ENCODE data around the gene KLK13. TPM values are rescaled to one million over a fixed set of nuclear protein-coding genes. Genes with fewer than 3 reads are reported as not detected.

The KLK13 gene
- polyA plus RNA-seq, 1 donor (not counting 4 experiments of a cell fraction or from before 2014, with no cell fraction given): 2.0 TPM

- FAIRE-seq: no peak
- H3K4me2 ChIP-seq (ENCODE audit: control insufficient read depth, extremely low read depth, insufficient read depth, low read depth, low read length): peak overlapping the region; percentile 33
- peaks cover 0 to 5% of the 10 kb centered on the region in 2 experiments for H3K36me3 ChIP-seq (ENCODE audit: control insufficient read depth in 2 of 2, extremely low read depth in 1 of 2, insufficient read depth in 2 of 2, low read length in 2 of 2)
- no peaks in the 10 kb centered on the region for H3K79me2 ChIP-seq (ENCODE audit: control insufficient read depth, insufficient read depth, low read length)
- H3K9me1 ChIP-seq (ENCODE audit: control insufficient read depth, extremely low read depth, insufficient read depth, low read length): no peaks in the 10 kb centered on the region
- no peak for DNase-seq (ENCODE audit: low read depth, low spot score)
- no peak overlapping the region for H3K9ac ChIP-seq (ENCODE audit: control insufficient read depth, extremely low read depth, insufficient read depth, low read length)
- H3K9me3 ChIP-seq (ENCODE audit: control insufficient read depth, low read depth, low read length): no peaks in the 10 kb centered on the region
- H4K20me1 ChIP-seq (ENCODE audit: control insufficient read depth, extremely low read depth, insufficient read depth, low read length): no peaks in the 10 kb centered on the region
- no peak for TF ChIP-seq CTCF (optimal IDR thresholded peaks at IDR 0.05 in 1 of 3, IDR thresholded peaks at IDR 0.05 in 1 of 3, conservative IDR thresholded peaks at IDR 0.05 in 1 of 3; ENCODE audit: extremely low read depth in 1 of 3, insufficient read depth in 2 of 3, low read length in 3 of 3)
- TF ChIP-seq EZH2 (IDR thresholded peaks at IDR 0.05; ENCODE audit: low read length): no peak
- H3K27ac ChIP-seq (ENCODE audit: control insufficient read depth, insufficient read depth, low read length): no peak overlapping the region
- H3K27me3 ChIP-seq (ENCODE audit: control insufficient read depth, extremely low read depth, insufficient read depth, low read length): peaks cover 11% of the 10 kb centered on the region
- no peak overlapping the region for H2AFZ ChIP-seq (ENCODE audit: control insufficient read depth, low read length)
- dilution Hi-C loops (cut with MboI; ENCODE audit: extremely low pct_ligation_motif_present, low sequenced_read_pairs): no loop called here
- peak overlapping the region in 1 of 3 experiments; percentile 44 for H3K4me3 ChIP-seq (ENCODE audit: control insufficient read depth in 2 of 3, extremely low read depth in 1 of 3, insufficient read depth in 2 of 3, low read depth in 1 of 3, low read length in 3 of 3)
- H3K4me1 ChIP-seq (ENCODE audit: control insufficient read depth, extremely low read depth, insufficient read depth, low read length): peaks cover 18% of the 10 kb centered on the region
Measured at GRCh38 chr19:51025809-51026553, 38.9 kb downstream of the KLK13 start.

- no peaks in the 10 kb centered on the region for H4K20me1 ChIP-seq (ENCODE audit: control insufficient read depth, extremely low read depth, insufficient read depth, low read length)
- H3K4me3 ChIP-seq (ENCODE audit: control insufficient read depth in 2 of 3, extremely low read depth in 1 of 3, insufficient read depth in 2 of 3, low read depth in 1 of 3, low read length in 3 of 3): peak overlapping the region in 1 of 3 experiments; percentile 44
- FAIRE-seq (no peak), DNase-seq (ENCODE audit: low read depth, low spot score) (no peak)
- TF ChIP-seq CTCF (optimal IDR thresholded peaks at IDR 0.05 in 1 of 3, IDR thresholded peaks at IDR 0.05 in 1 of 3, conservative IDR thresholded peaks at IDR 0.05 in 1 of 3; ENCODE audit: extremely low read depth in 1 of 3, insufficient read depth in 2 of 3, low read length in 3 of 3): no peak
- TF ChIP-seq EZH2 (IDR thresholded peaks at IDR 0.05; ENCODE audit: low read length): no peak
- no peaks in the 10 kb centered on the region for H3K79me2 ChIP-seq (ENCODE audit: control insufficient read depth, insufficient read depth, low read length)
- H3K4me2 ChIP-seq (ENCODE audit: control insufficient read depth, extremely low read depth, insufficient read depth, low read depth, low read length): no peak overlapping the region
- H3K36me3 ChIP-seq (ENCODE audit: control insufficient read depth in 2 of 2, extremely low read depth in 1 of 2, insufficient read depth in 2 of 2, low read length in 2 of 2): peaks cover 0 to 5% of the 10 kb centered on the region in 2 experiments
- H3K9me1 ChIP-seq (ENCODE audit: control insufficient read depth, extremely low read depth, insufficient read depth, low read length): no peaks in the 10 kb centered on the region
- no peak overlapping the region for H3K27ac ChIP-seq (ENCODE audit: control insufficient read depth, insufficient read depth, low read length)
- dilution Hi-C loops (cut with MboI; ENCODE audit: extremely low pct_ligation_motif_present, low sequenced_read_pairs): no loop called here
- H3K4me1 ChIP-seq (ENCODE audit: control insufficient read depth, extremely low read depth, insufficient read depth, low read length): peaks cover 18% of the 10 kb centered on the region
- H3K27me3 ChIP-seq (ENCODE audit: control insufficient read depth, extremely low read depth, insufficient read depth, low read length): peaks cover 11% of the 10 kb centered on the region
- H2AFZ ChIP-seq (ENCODE audit: control insufficient read depth, low read length): no peak overlapping the region
- no peak overlapping the region for H3K9ac ChIP-seq (ENCODE audit: control insufficient read depth, extremely low read depth, insufficient read depth, low read length)
- H3K9me3 ChIP-seq (ENCODE audit: control insufficient read depth, low read depth, low read length): no peaks in the 10 kb centered on the region
Measured at GRCh38 chr19:51025401-51025800, 39.5 kb downstream of the KLK13 start.

Measured in keratinocyte (primary cell).